Left ventricle myocardium inferior (tissue), 1 donor: ENCODE data around the gene CTF1. TPM values are rescaled to one million over a fixed set of nuclear protein-coding genes. Genes with fewer than 3 reads are reported as not detected.
"Not testable (repeated sequence)": the region's sequence is repeated elsewhere in the genome, so short reads cannot be mapped to it uniquely, and the experiment has no call there.

ENCODE experiments used
- DNase-seq: peaks from one replicate; pipeline ENCODE4 v3.0.0-alpha.2; 2020
- H3K27ac ChIP-seq: fragments of 200-600 bp; replicated peaks from 2 replicates; pipeline ENCODE4 v1.8.0; 2021
- H3K27me3 ChIP-seq: fragments of 200-600 bp; 2 replicates; pipeline ENCODE4 v1.8.0; 2021; ENCODE audit warnings: low read depth
- H3K36me3 ChIP-seq: fragments of 200-600 bp; 2 replicates; pipeline ENCODE4 v1.8.0; 2021
- H3K4me1 ChIP-seq: fragments of 200-600 bp; 2 replicates; pipeline ENCODE4 v1.8.0; 2021
- H3K4me3 ChIP-seq: fragments of 200-600 bp; 2 replicates; pipeline ENCODE4 v1.8.0; 2021; ENCODE audit warnings: mild to moderate bottlenecking, moderate library complexity
- H3K9me3 ChIP-seq: fragments of 200-600 bp; replicated peaks from 2 replicates; pipeline ENCODE4 v1.8.0; 2021
- CTCF ChIP-seq: fragments of 200-600 bp; IDR thresholded peaks from 2 replicates; pipeline ENCODE4 v1.8.0; 2021; ENCODE audit warnings: antibody characterized with exemption, mild to moderate bottlenecking, borderline replicate concordance
- intact Hi-C: fragments of 100-400 bp; cut with micrococcal nuclease; formaldehyde crosslinking; loops from one replicate; pipeline ENCODE4 v1.11.0; 2022
- total RNA-seq: library from RNA; stranded (reverse); fragmentation: NEBNext Ultra II Directional; extraction: Animal tissue kit (Norgen Biotek cat#: 25700); gene quantifications from one replicate; pipeline ENCODE4 v1.2.1, GENCODE V29; 2021
- donor health status: DM: no; HTN: yes; CAD: no; lungs with severe emphysema.

Gene CTF1
- total RNA-seq, 1 donor from 2014 or later = 9.6 TPM

DNA sequence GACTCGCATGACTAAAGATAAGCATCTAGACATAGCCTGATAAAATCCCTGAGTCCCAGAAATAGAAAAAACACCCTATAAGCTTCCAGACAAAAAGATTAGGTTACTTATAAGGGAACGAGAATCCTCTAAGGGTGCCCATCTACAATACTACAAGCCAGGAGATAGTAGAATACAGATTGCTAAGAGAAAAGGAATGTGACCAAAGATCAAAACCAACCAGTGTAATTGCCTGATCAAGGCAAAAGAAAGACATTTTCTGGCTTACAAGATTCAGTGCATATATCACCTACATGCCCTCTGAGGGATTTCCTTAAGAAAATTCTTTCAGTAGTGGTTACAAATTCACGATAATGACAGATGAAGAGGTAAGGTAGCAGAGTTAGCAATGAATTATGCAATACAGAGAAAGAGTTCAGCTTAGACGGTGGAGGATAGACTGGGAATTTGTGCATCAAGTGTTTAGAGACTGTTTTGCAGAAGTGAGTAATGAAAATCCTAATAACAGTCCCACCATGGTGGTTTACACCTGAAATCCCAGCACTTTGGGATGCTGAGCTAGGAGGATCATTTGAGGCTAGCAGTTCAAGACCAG, 37.5 kb upstream of the CTF1 start:
- intact Hi-C loops = no loop called here
- Histone ChIP-seq H3K4me3 (no peak overlapping the region), H3K27me3 (no peaks in the 10 kb centered on the region), H3K36me3 (no peaks in the 10 kb centered on the region), H3K4me1 (peaks cover 15% of the 10 kb centered on the region), H3K27ac (no peak overlapping the region), H3K9me3 (no peaks in the 10 kb centered on the region)
- no peak for TF ChIP-seq CTCF
- no peak for DNase-seq

- H3K27me3 ChIP-seq, H3K4me3 ChIP-seq, H3K4me1 ChIP-seq, H3K36me3 ChIP-seq, H3K9me3 ChIP-seq, H3K27ac ChIP-seq, DNase-seq, intact Hi-C loops: not testable (repeated sequence)
These were observed 35.7 kb upstream of the CTF1 start for GRCh38 chr16:30860729-30861128.

- H3K27me3 ChIP-seq, H3K36me3 ChIP-seq, H3K9me3 ChIP-seq, H3K4me1 ChIP-seq, H3K4me3 ChIP-seq, intact Hi-C loops, DNase-seq, H3K27ac ChIP-seq: not testable (repeated sequence)
These were observed 33.2 kb upstream of the CTF1 start for GRCh38 chr16:30863178-30863577.

GRCh38 chr16:30866031-30866430, 30.4 kb upstream of the CTF1 start:
- no peak for DNase-seq
- Histone ChIP-seq H3K9me3 (no peaks in the 10 kb centered on the region), H3K4me3 (no peak overlapping the region), H3K36me3 (no peaks in the 10 kb centered on the region), H3K27me3 (no peaks in the 10 kb centered on the region), H3K27ac (no peak overlapping the region), H3K4me1 (no peaks in the 10 kb centered on the region)
- TF ChIP-seq CTCF = no peak
- intact Hi-C loops = no loop called here

DNA sequence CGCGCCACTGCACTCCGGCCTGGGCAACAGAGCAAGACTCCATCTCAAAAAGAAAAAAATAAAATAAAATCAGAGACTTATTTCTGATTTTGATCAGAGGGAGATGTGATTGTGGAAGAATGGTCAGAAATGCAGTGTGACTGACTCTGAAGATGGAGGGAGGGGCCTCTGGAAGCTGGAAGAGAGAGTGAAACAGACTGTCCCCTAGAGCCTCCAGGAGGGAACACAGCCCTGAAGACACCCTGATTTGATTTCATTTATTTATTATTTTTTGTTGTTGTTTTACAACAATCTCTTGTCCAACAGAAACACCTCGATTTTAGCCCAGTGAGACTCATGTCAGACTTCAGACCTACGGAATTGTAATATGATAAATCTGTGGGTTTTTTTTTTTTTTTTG, 28.7 kb upstream of the CTF1 start:
- H3K27ac ChIP-seq = no peak overlapping the region
- no peak overlapping the region for H3K4me3 ChIP-seq
- no peaks in the 10 kb centered on the region for H3K36me3 ChIP-seq
- no peaks in the 10 kb centered on the region for H3K27me3 ChIP-seq
- TF ChIP-seq CTCF = no peak
- H3K9me3 ChIP-seq = no peaks in the 10 kb centered on the region
- intact Hi-C loops = no loop called here
- no peak for DNase-seq
- no peaks in the 10 kb centered on the region for H3K4me1 ChIP-seq

GRCh38 chr16:30870904-30871303, 25.5 kb upstream of the CTF1 start:
- intact Hi-C loops = no loop called here
- peaks cover 21% of the 10 kb centered on the region for H3K4me1 ChIP-seq
- H3K27ac ChIP-seq = no peak overlapping the region
- no peak for TF ChIP-seq CTCF
- no peak for DNase-seq
- no peaks in the 10 kb centered on the region for H3K27me3 ChIP-seq
- no peak overlapping the region for H3K4me3 ChIP-seq
- no peaks in the 10 kb centered on the region for H3K36me3 ChIP-seq
- H3K9me3 ChIP-seq = no peaks in the 10 kb centered on the region
